Glutamatergic neuron (in vitro differentiated cells): ENCODE data around the gene STK39. TPM values are rescaled to one million over a fixed set of nuclear protein-coding genes. Genes with fewer than 3 reads are reported as not detected.

ENCODE experiments used
- DNase-seq: peaks from one replicate; pipeline ENCODE4 v3.0.0; 2022
- H3K27ac Mint-ChIP-seq: one replicate; pipeline ENCODE4 v1.8.0; 2020; ENCODE audit warnings: mild to moderate bottlenecking, mixed read lengths, inconsistent platforms; ENCODE audit not compliant: unreplicated experiment
- H3K27me3 Mint-ChIP-seq: one replicate; pipeline ENCODE4 v1.8.0; 2020; ENCODE audit warnings: mild to moderate bottlenecking, moderate library complexity, mixed read lengths, inconsistent platforms; ENCODE audit not compliant: unreplicated experiment
- H3K36me3 Mint-ChIP-seq: one replicate; pipeline ENCODE4 v1.8.0; 2020; ENCODE audit warnings: mild to moderate bottlenecking, mixed read lengths, inconsistent platforms; ENCODE audit not compliant: unreplicated experiment
- H3K4me1 Mint-ChIP-seq: one replicate; pipeline ENCODE4 v1.8.0; 2020; ENCODE audit warnings: mild to moderate bottlenecking, low read depth, mixed read lengths, inconsistent platforms; ENCODE audit not compliant: unreplicated experiment
- H3K4me3 Mint-ChIP-seq: one replicate; pipeline ENCODE4 v1.8.0; 2020; ENCODE audit warnings: mild to moderate bottlenecking, mixed read lengths, inconsistent platforms; ENCODE audit not compliant: unreplicated experiment
- H3K9me3 Mint-ChIP-seq: one replicate; pipeline ENCODE4 v1.8.0; 2020; ENCODE audit warnings: mild to moderate bottlenecking, moderate library complexity, mixed read lengths, inconsistent platforms; ENCODE audit not compliant: unreplicated experiment
- total RNA-seq: library from RNA; stranded (reverse); fragmentation: NEBNext Ultra II Directional; extraction: Animal tissue kit (Norgen Biotek cat#: 25700); gene quantifications from one replicate; pipeline ENCODE4 v1.2.1, GENCODE V29; 2021; ENCODE audit not compliant: unreplicated experiment
- TF ChIP-seq, protein P1 (sequence below): fragments of 200-600 bp; sonication (generic); IDR thresholded peaks from one replicate; pipeline ENCODE4 v1.5.0; 2021; ENCODE audit not compliant: partially characterized antibody, unreplicated experiment

STK39 gene
- total RNA-seq, 1 donor from 2014 or later, result 35.9 TPM

DNA sequence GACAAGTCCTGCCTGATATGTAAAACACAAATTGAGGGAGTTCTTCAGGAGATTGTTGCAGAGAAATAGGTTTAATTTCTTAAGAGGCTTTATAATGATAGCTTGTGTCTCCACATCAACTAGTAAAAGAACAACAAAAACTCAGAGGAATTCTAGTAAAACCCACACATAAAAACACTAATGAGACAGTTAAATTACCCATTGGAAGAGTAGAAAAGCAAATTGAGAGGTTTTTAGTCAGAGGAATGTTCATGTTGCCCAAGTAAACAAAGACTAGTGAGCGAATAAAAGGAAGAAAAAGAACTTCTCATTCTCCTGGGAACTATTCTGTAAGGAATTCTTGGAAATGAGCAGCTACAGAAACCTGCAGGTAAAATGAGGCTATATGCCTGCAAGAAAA is 330.6 kb downstream of the STK39 start:
- Mint-ChIP-seq H3K4me3 (no peak overlapping the region), H3K36me3 (no peaks in the 10 kb centered on the region), H3K4me1 (no peaks in the 10 kb centered on the region), H3K27me3 (no peaks in the 10 kb centered on the region), H3K27ac (no peak overlapping the region), H3K9me3 (no peaks in the 10 kb centered on the region)
- no peak for DNase-seq
- TF ChIP-seq, protein P1, sequence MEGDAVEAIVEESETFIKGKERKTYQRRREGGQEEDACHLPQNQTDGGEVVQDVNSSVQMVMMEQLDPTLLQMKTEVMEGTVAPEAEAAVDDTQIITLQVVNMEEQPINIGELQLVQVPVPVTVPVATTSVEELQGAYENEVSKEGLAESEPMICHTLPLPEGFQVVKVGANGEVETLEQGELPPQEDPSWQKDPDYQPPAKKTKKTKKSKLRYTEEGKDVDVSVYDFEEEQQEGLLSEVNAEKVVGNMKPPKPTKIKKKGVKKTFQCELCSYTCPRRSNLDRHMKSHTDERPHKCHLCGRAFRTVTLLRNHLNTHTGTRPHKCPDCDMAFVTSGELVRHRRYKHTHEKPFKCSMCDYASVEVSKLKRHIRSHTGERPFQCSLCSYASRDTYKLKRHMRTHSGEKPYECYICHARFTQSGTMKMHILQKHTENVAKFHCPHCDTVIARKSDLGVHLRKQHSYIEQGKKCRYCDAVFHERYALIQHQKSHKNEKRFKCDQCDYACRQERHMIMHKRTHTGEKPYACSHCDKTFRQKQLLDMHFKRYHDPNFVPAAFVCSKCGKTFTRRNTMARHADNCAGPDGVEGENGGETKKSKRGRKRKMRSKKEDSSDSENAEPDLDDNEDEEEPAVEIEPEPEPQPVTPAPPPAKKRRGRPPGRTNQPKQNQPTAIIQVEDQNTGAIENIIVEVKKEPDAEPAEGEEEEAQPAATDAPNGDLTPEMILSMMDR, result no peak

DNA sequence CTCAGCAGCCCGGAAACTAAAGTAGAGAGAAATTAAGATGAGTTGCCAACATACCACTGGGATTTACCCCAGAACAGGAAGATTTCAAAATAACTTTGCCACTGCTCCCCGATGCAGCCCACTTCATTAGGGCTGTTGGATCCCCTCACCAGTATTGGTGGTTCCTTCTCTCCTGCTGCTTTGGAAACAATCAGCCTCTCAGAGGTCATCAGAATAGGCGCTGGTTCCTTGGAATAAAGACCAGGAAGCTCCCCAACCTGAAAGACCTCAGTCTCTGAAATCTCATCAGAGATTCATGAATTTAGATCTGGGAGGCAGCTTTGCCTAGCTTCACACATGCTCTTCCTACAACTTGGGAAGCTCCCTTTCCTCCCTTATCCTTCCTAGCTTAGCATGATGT is 332.4 kb downstream of the STK39 start:
- DNase-seq, result no peak
- Mint-ChIP-seq H3K9me3 (no peaks in the 10 kb centered on the region), H3K27ac (no peak overlapping the region), H3K36me3 (no peaks in the 10 kb centered on the region), H3K4me1 (no peaks in the 10 kb centered on the region), H3K4me3 (no peak overlapping the region), H3K27me3 (no peaks in the 10 kb centered on the region)
- TF ChIP-seq, protein P1, result no peak

DNA sequence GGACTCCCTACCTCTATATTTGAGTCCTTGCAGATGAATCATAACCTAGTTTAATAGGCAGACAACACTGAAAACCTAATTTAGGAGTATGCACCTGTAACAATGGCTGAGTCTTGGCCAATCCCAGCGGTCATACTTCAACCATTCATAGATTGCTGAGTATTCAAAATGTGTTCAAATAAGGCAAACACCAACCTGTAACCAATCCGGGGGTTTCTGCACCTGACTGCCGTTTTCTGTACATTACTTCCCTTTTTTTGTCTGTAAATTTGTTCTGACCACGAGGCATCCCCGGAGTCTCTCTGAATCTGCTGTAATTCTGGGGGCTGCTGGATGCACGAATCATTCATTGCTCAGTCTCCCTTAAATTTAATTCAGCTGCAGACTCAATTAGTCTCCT is 338.6 kb downstream of the STK39 start:
- Mint-ChIP-seq H3K9me3 (no peaks in the 10 kb centered on the region), H3K4me1 (peaks cover 8% of the 10 kb centered on the region), H3K36me3 (no peaks in the 10 kb centered on the region), H3K4me3 (no peak overlapping the region), H3K27me3 (peaks cover 2% of the 10 kb centered on the region), H3K27ac (no peak overlapping the region)
- DNase-seq, result no peak
- TF ChIP-seq, protein P1, result no peak

DNA sequence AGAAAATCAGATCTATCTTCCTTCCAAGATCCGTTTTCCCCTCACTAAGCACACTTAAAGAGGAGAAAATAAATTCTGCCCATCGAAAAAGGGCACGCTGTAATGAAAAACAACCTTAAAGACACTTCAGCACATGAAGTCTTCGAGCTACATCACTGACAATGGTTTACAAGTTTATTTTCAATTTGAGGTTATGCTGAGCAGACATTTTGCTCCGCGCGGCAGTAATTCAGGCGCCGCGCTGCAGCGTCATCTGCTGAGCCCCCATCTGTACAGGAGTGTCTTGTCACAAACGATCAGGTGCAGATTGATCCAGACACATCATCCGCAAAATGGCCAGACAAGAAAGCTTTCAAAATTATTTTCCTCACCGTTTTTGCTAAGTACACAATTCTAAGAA is 341.7 kb downstream of the STK39 start:
- H3K4me1 Mint-ChIP-seq, result peaks cover 8% of the 10 kb centered on the region
- peaks cover 2% of the 10 kb centered on the region for H3K27me3 Mint-ChIP-seq
- no peak overlapping the region for H3K27ac Mint-ChIP-seq
- DNase-seq, result no peak
- no peaks in the 10 kb centered on the region for H3K9me3 Mint-ChIP-seq
- H3K4me3 Mint-ChIP-seq, result no peak overlapping the region
- TF ChIP-seq, protein P1, result no peak
- no peaks in the 10 kb centered on the region for H3K36me3 Mint-ChIP-seq

Other genes with a start within 250 kb of the STK39 start
- 143 TPM for gene CERS6, start 208.7 kb upstream of the STK39 start, total RNA-seq